Choroid plexus epithelial cell (primary cell): ENCODE results near the gene SUV39H1.
A peak's percentile ranks its signal among the peaks of the same experiment; 100 is the strongest.

Source experiments
- DNase-seq: peaks from one replicate; pipeline ENCODE4 v3.0.0-alpha.2; 2010; ENCODE audit warnings: low read depth
- H3K4me3 ChIP-seq: 2 replicates; pipeline ENCODE4 v1.5.1; 2011; ENCODE audit warnings: low read depth, mild to moderate bottlenecking, control low read depth, low read length, moderate library complexity
- CTCF ChIP-seq: conservative IDR thresholded peaks from 2 replicates; pipeline ENCODE4 v1.5.1; 2011; ENCODE audit warnings: low read depth, mild to moderate bottlenecking, control low read depth, inconsistent platforms, low read length, moderate library complexity

The SUV39H1 gene

GRCh38 chrX:48719958-48720357 is 23.4 kb downstream of the SUV39H1 start:
- TF ChIP-seq CTCF = no peak
- H3K4me3 ChIP-seq = no peak overlapping the region
- DNase-seq = no peak

GRCh38 chrX:48720577-48721250 is 24.2 kb downstream of the SUV39H1 start:
- DNase-seq = no peak
- TF ChIP-seq CTCF = no peak
- H3K4me3 ChIP-seq = no peak overlapping the region

- no peak for TF ChIP-seq CTCF
- DNase-seq = no peak
- H3K4me3 ChIP-seq = no peak overlapping the region
These were observed 25.4 kb downstream of the SUV39H1 start for GRCh38 chrX:48721916-48722315.

DNA sequence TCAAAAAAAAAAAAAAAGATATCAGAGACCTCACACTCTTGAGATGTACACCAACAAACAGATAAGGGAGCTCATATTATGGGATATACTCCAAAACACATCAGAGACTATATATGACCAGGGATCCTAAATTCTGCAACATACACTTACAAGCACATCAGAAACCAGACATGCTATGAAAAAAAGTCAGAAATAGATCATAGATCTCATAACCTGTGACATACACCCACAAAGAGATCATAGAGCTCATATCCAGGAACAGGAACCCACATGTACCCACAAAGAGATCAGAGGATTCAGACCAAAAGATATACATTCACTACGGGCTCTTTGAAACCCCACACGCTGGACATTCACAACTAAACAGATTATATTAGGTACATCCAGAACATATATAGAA is 30.1 kb downstream of the SUV39H1 start:
- TF ChIP-seq CTCF = no peak

GRCh38 chrX:48728653-48729052 is 32.1 kb downstream of the SUV39H1 start:
- H3K4me3 ChIP-seq = no peak overlapping the region
- no peak for DNase-seq
- no peak for TF ChIP-seq CTCF

More for the DNA sequence above, 30.1 kb downstream of the SUV39H1 start:
- H3K4me3 ChIP-seq = no peak overlapping the region
- DNase-seq = no peak

GRCh38 chrX:48736303-48736702 is 39.8 kb downstream of the SUV39H1 start:
- peak overlapping the region; percentile 51 for H3K4me3 ChIP-seq
- no peak for DNase-seq
- TF ChIP-seq CTCF = no peak

GRCh38 chrX:48736878-48737212 is 40.3 kb downstream of the SUV39H1 start:
- no peak for TF ChIP-seq CTCF
- H3K4me3 ChIP-seq = peak overlapping the region; percentile 51
- DNase-seq = no peak
